ENCODE results near the gene KCNJ2. TPM values are rescaled to one million over a fixed set of nuclear protein-coding genes. Genes with fewer than 3 reads are reported as not detected.

The KCNJ2 gene
- polyA plus RNA-seq, 2 of the 4 experiments (the other 2 are of a cell fraction) = 0.14 to 0.17 TPM

GRCh38 chr17:70166615-70167014 is 2.7 kb upstream of the KCNJ2 start (continued):
- no peak for TF ChIP-seq RNF2 (IDR thresholded peaks at IDR 0.05; ENCODE audit: borderline replicate concordance, low read depth)
- no peak for TF ChIP-seq FOSL2 (IDR thresholded peaks at IDR 0.05)
- no peak for TF ChIP-seq FOSL2 (CRISPR knock-in tag; IDR thresholded peaks at IDR 0.05)
- no peak for TF ChIP-seq POLR2AphosphoS2 (conservative IDR thresholded peaks at IDR 0.05; ENCODE audit: low read length)

- ChIA-PET POLR2A (interaction anchor here (0.6 kb wide), 1 partner anchor 645 kb away, joined by 3 read pairs; no protein-coding TSS in a partner anchor), CTCF (interaction anchor here (0.7 to 4.3 kb wide), 30 partner anchors 9 to 703 kb away, joined by 3 to 30 read pairs (median 4); no protein-coding TSS in a partner anchor)
- Histone ChIP-seq H3K4me2 (peak overlapping the region; percentile 99), H3K4me3 (peak overlapping the region; percentile 54), H3K9me3 (no peaks in the 10 kb centered on the region), H3K4me1 (peaks cover 10% of the 10 kb centered on the region), H3K27ac (peak overlapping the region; percentile 61 to 80)
- ATAC-seq = peak; percentile 72 to 81
- DNase-seq (ENCODE audit: low read depth in 1 of 2, low spot score in 1 of 2) = peak; percentile 69 to 80
- 5% methylated on average over 38 of the region's 45 CpGs for WGBS (ENCODE audit: missing lambda C conversion rate)
- peak; percentile 91 for FAIRE-seq
- TF ChIP-seq SMC3 (IDR thresholded peaks at IDR 0.05) = peak; percentile 77
- no peak for TF ChIP-seq BCL3 (IDR thresholded peaks at IDR 0.05)
- TF ChIP-seq FOSB (CRISPR knock-in tag; IDR thresholded peaks at IDR 0.05) = no peak
- peak; percentile 84 to 86 for TF ChIP-seq RAD21 (conservative IDR thresholded peaks at IDR 0.05 in 1 of 2, IDR thresholded peaks at IDR 0.05 in 1 of 2)
- TF ChIP-seq CTCF (IDR thresholded peaks at IDR 0.05) = peak; percentile 80
- TF ChIP-seq CBX8 (IDR thresholded peaks at IDR 0.05) = peak; percentile 64
- TF ChIP-seq RFX5 (IDR thresholded peaks at IDR 0.05) = no peak
- peak; percentile 54; the same call in 1 of the 2 replicates for TF ChIP-seq MAX (IDR thresholded peaks at IDR 0.05)
These were observed 1.0 kb upstream of the KCNJ2 start for GRCh38 chr17:70168044-70168976.

GRCh38 chr17:70169709-70170597 is 621 bp downstream of the KCNJ2 start:
- ATAC-seq = peak; percentile 27 to 40
- no peak for FAIRE-seq
- Histone ChIP-seq H3K27ac (peak overlapping the region in 1 of 2 experiments; percentile 8; a peak in 1 of 6 replicates), H3K9me3 (no peaks in the 10 kb centered on the region), H3K4me2 (peak overlapping the region; percentile 99), H3K4me1 (peaks cover 10% of the 10 kb centered on the region), H3K4me3 (peak overlapping the region; percentile 54)
- ChIA-PET CTCF (interaction anchor here (1.0 to 4.3 kb wide), 7 partner anchors 7 to 601 kb away, joined by 3 to 30 read pairs (median 13); no protein-coding TSS in a partner anchor), POLR2A (interaction anchor here (1.3 kb wide), 1 partner anchor 601 kb away, joined by 4 read pairs; no protein-coding TSS in a partner anchor)
- peak in 1 of 2 experiments; percentile 4 for DNase-seq (ENCODE audit: low read depth in 1 of 2, low spot score in 1 of 2)
- TF ChIP-seq RAD21 (conservative IDR thresholded peaks at IDR 0.05 in 1 of 2, IDR thresholded peaks at IDR 0.05 in 1 of 2) (peak in 1 of 2 experiments; percentile 6; a peak in 1 of 5 replicates), ZSCAN20 (CRISPR knock-in tag; IDR thresholded peaks at IDR 0.05) (no peak), CEBPB (IDR thresholded peaks at IDR 0.05) (peak; percentile 10 to 37; a peak in 2 of 4 replicates), CBX8 (IDR thresholded peaks at IDR 0.05) (0 out of 2 replicates have a peak, but pooled peaks have one; percentile 57), ZC3H11A (IDR thresholded peaks at IDR 0.05) (no peak)
- 8% methylated on average over 24 of the region's 24 CpGs for WGBS (ENCODE audit: missing lambda C conversion rate)

Data from A549 (cell line).